Hepatic stellate cell (primary cell): ENCODE measurements around the gene TMEM40.
A peak's percentile ranks its signal among the peaks of the same experiment; 100 is the strongest.
"Not testable (repeated sequence)": the region's sequence is repeated elsewhere in the genome, so short reads cannot be mapped to it uniquely, and the experiment has no call there.

Source experiments
- DNase-seq: peaks from one replicate; pipeline ENCODE4 v3.0.0; 2011; ENCODE audit warnings: low spot score

Gene TMEM40, protein sequence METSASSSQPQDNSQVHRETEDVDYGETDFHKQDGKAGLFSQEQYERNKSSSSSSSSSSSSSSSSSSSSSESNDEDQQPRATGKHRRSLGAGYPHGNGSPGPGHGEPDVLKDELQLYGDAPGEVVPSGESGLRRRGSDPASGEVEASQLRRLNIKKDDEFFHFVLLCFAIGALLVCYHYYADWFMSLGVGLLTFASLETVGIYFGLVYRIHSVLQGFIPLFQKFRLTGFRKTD

DNA sequence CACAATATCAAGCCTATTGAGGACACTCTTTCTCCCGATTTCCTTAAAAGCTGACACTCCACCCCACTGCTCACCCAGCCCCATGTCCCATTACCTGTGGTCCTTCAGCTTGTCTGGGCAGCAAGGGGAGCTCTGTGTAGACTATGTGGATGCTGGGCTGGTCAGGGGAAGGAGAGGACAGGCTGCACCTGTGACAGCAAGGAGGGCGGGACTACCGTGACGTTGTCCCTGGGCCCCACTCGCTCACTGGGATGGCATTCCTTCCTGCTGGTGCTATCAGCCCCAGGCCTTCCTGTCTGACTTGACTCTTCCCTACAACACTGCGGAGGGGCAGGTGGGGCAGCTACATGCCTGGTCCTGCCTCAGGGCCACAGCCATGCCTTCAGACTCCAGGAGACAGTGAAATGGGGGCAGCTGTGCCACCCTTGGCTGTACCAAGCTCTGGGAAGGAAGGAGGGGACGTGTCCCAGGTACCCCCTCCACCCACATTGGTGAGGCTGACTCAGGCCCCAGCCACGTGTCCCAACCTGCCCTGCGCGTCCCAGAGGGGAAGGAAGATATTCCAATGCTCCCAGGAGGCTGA, at the start of gene TMEM40:
TMEM40 (minus strand) TSS at position 163 of the 583 bp plus-strand sequence. CDS start 9,427 bp downstream, outside the sequence.
- DNase-seq: no peak

DNA sequence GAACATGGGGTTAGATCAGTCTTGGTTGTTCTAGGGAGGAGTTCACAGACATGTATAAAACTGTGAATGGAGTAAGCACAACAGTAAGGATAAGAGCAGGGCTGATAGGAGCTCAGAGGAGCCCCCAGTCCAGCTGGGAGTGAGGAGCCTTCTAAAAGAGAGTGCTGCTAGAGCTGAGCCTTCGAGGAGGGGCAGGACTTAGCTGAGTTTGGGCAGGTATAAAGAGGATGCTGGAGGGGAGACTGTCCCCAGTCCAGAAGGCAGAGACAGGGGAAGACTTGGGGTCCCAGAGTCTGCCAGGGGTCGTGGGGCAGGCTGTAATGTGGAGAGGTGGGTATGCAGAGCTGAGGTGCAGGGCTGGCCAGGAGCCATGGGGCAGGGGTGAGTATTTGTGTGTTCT, 49.5 kb upstream of the TMEM40 start:
- no peak for DNase-seq

DNA sequence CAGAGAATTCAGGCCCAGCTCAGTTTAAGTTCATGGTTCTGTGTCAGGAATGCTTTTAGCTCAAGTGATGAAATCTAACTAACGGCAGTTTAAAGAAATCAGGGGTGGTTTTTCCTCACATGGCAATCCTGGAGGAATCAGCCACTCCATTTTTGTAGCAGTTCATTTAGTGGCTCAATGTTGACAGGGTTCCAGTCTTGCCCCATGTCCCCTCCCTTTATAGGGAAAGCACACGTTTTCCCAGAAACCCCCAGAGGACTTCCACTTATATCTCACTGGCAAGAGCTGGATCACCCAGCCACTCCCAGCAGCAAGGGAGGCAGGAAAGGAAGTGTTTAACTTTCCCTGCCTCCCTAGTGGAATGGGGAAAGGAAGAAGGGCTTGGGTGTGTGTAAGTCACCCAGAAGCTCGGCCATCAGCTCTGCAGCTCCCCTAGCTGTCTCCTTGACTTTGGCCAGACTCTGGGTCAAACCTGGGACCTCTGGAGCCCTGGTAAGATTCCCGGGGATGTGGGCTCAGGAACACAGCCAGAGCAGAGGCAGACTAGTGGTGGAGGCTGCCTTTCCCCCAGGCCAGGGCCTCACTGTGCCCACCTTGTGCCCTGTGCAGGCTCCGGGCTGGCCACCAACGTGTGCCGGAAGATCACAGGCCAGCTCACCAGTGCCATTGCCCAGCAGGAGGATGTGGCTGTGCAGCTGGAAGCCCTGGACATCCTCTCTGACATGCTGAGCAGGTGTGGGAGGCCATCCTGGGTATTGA, 48.7 kb upstream of the TMEM40 start:
- DNase-seq: no peak

DNA sequence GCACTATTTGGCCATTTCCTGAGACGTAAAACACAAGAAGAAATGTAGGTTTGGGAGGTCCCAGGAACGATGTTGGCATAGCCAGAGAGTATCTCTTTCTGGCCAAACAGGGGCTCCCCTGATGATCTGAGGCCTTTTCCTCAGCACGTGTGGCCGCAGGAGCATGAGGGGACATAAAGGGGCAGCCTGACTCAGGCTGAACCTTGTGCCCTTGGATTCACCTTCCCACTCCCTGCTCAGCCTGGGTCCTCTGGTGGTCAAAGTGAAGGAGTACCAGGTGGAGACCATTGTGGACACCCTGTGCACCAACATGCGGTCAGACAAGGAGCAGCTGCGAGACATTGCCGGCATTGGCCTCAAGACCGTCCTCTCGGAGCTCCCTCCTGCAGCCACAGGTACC, 48.0 kb upstream of the TMEM40 start:
- DNase-seq: no peak

DNA sequence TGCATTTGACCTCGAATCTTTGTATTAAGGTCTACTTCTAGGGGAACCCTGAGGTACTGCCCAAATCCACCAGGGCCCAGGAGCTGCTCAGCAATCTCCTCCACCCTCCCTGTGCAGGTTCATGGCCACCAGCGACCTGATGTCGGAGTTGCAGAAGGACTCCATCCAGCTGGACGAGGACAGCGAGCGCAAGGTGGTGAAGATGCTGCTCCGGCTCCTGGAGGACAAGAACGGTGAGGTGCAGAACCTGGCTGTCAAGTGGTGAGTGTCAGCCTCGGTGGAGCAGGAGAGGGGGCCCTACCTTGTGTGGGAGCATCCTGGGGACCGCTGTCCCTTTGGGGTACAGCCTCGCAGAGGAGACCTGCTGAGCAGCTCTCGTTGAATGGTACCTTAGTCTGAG, 44.3 kb upstream of the TMEM40 start:
- DNase-seq: no peak

DNA sequence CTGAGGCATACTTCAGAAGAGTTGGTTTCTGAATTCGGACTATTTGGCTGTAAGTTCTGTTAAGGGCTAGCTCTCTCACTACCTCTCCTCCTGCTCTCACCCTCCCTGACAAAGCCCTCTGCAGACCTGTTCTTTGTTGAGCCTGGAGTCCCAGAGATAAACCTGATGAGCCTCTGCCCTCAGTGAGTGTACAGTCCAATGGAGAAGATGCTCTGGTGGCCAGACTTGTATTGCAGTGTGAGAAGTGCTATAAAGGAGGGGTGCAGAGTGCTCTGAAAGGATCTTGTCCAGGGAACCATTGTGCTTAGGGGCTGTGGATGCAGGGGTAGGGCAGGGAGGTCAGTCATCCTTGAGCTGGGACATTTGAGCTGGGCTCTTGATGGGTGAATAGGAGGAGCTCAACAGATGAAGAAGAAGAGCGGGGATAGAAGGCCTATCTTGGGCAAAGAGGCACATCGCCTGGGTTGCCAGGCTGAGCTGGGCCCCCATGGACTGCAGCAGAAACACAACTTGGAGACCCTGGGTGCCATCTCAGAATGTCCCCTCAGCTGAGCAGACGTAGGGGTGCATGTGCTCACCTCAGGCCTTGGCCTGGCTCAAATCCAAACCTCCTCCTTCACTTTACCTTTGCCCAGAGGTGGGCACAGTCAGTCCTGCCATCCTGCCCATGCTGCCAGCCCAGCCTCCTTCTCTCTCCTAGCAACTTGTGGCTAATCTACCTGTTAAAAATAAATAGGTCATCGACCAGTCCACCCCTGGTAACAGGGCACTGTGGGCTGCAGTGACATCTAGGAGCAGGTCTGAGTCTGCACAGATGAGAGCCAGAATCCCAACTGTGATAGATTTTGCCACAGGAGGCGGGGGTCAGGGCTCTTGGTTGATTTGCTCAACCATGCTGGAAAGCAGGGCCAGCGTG, 40.7 kb upstream of the TMEM40 start:
- DNase-seq: no peak

DNA sequence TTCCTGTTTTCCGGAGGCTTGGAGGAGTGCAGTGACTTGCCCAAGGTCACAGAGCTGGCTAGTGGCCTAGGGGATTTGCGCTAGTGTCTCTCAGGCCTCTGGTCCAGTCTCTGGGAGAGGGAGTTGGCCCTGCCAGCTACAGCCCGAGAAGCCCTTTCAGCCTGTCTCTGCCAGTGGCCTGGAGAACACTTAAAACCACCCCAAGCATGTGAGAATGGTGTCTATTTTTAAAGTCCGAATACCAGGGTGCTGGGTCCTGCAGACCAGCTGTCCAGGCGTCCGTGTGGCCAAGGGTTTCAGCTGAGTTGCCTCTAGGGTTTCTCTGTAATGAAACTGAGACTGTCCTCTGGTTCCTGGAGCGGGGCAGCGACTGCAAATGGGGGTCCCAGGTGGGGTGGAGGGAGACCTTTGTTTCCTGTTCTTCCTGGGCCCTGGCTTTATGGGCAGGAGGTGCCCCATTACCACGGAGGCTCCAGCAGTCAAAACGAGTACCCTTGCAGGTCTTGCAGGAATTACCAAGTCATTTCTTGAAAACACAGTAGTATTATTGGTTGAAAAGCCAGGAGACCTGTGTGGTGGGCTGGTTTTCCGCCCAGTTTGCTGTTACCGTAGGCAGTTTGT, 39.6 kb upstream of the TMEM40 start:
- no peak for DNase-seq

DNA sequence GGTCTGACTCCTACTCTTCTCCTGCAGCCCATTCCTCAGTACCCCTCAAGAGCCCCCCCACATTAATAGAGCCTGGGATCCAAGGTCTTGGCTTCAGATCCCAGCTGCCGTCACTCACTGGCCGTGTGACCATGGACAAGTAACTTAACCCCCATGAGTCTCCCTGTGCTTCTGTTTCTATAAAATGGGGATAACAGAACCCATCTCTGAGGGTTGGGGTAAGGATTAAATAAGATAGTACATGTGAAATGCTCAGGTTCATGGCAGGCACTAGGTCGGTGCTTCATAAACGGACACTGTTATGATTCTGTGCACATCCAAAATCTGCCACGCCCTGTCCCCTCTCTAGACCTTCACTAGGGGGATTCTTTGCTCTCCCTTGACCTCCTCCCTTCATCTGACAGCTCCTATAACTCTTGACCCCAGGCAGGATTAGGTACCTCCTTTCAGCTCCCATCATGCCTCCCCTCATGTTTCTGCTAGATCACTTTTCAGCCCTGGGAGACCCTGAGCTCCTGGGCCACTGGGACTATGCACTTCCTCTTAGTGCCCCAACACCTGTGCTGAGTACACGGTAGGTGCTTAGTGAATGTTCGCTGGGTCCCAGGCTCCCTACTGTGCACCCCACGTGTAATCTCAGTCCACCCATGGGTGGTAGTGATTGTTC, 39.0 kb upstream of the TMEM40 start:
- DNase-seq: no peak

DNA sequence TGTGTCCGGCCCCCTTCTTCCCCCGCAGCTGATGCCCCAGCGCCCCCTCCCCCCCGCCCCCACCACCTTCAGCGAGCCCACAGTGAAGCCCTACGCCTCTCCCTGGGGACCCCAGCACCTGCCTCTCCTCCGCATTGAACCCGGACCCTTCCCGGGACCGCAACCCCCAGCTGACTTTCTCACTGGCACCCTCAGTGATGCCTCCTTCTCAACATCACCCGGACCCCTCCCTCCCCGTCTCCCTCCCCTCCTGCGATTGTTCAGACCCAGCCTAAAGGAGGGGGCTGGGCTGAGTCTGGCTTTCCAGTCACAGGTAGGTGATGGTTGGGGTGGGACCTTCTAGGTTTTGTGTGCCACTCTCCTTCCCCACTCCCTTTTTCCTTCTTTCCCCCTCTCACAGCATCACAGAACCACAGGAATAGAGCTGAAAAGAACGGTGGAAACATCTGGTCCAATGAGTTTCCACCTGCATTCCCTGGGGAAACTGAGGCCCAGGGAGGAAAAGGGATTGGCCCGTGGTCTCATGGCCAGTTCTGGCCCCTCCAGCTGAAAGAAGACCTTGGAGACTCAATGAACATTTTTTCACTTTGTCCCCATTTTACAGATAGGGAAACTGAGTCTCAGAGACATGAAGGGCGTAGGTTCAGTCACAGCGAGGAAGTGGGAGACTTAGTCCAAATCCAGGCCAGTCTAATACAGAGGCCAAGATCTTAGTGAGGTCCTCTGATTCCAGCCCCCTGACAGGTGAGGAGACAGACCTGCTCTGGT, 38.2 kb upstream of the TMEM40 start:
- no peak for DNase-seq

DNA sequence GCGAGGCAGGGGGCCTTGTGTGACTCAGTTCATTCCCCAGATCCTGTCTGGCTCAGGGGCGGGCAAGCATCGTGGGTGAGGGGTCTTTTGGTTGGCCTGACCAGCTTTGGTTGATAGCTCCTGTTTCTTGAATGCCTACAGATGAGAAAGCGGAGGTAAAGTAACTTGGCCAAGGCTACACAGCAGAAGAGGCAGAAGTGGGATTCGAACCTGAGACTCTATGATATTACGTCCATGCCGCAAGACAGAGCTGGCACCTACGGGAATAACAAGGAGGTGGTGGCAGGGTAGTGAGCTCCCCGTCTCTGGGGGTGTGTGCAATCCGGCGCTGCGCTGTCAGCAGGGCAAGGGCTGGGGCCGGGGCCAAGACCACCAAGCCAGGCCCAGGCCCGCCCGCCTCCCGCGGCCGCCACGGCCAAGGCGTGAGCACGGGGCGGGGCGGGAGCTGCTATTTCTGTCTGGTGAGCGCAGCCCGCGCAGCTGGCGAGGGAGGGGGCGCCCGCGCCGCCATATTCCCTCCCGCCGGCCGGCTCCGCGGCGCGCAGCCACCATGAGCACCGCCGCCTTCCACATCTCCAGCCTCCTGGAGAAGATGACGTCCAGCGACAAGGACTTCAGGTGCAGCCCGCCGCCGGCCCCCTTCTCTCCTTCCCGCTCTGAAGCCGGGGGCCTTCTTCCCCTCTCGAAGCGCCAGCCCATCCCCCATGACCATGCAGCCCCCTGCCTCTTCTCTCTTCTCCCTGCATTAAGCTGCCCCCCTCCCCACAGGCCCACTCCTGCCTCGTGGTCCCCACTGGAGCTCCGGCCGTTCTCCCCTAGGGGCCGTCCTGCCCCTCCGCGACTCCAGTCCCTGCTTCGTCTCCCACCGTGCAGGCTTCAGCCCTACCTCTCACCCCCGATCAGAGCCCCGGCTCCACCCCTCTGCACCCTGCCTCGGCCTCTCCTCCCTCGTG, 37.4 kb upstream of the TMEM40 start, which contains the start of gene CAND2:
CAND2 (plus strand) TSS at position 510 of the 953 bp plus-strand sequence; CDS start at position 551, 41 bp downstream.
- peak; percentile 40 for DNase-seq

DNA sequence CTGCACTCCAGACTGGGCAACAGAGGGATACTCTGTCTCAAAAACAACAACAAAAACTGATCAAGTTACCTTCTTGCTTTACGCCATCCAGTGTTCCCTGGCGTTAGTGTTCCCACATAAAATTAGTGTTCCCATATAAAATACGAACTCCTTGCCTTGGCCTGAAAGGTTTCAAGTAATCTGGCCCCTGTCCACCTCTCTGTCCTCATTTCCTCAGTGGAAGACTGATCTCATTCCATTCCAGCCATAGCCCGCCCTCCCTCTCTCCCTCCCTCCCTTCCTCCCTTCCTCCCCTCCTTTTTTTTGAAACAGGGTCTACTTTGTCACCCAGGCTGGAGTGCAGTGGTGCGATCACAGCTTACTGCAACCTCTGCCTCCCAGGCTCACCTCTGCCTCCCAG, 34.6 kb upstream of the TMEM40 start:
- no peak for DNase-seq

DNA sequence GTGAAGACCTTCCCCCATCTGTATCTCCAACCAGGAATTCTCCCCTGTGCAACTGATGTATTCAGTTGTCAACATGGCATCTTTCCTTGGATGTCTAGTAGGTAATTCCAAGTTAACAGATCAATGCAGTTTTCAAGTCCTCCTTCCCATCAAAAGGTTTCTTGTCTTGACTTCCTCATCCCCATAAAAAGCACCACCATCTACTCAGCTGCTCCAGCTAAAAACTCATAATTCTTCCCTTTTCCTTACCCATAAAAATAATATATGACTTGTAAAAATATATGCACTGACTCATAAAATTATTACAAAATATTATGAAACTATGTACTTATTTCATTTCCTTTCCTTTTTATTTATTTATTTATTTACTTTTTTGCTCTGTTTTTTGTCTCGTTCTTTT, 32.4 kb upstream of the TMEM40 start:
- DNase-seq: no peak

DNA sequence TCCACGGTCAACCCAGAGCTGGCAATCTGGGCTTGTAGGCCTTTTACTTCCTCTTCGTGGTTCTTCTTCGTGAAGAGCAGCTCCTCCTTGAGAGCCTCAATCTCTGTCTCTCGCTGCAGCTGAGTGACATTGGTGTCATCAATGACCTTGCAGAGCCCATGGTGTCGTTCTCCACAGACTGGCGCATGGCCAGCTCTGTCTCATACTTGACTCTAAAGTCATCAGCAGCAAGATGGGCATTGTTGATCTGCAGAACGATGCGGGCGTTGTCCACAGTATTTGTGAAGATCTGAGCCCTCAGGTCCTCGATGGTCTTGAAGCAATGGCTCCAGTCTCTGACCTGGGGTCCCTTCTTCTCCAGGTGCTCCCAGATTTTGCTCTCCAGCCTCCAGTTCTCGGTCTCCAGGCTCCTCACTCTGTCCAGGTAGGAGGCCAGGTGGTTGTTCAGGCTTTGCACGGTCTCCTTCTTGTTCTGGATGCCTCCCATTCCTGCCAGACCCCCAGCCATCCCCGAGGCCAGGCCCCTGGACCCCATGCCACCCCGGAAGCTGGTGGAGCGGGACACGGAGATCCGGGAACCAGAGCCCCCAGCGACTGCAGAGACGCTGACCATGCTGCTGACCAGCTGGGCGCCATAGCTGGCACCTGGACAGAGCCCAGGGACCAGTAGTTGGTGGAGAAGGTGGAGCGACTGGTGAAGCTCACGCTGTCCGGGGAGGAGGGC, 29.1 kb upstream of the TMEM40 start:
- DNase-seq: not testable (repeated sequence)

DNA sequence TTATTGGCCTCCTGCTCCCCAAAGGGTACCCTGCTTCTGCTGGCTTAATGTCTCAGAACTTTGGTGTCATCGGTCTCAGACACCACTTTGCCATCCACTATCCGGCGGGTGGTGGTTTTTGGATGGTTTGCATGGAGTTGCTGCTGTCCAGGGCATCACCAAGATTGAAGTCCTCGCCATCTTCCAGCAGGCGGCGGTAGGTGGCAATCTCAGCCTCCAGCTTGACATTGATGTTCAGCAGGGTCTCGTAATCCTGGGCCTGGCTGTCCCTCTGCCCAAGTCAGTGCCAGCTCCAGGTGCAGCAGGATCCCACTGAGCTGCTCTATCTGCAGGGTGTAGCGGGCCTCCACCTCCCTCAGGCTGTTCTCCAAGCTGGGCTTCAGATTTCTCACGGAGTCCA, 28.3 kb upstream of the TMEM40 start:
- DNase-seq: not testable (repeated sequence)

DNA sequence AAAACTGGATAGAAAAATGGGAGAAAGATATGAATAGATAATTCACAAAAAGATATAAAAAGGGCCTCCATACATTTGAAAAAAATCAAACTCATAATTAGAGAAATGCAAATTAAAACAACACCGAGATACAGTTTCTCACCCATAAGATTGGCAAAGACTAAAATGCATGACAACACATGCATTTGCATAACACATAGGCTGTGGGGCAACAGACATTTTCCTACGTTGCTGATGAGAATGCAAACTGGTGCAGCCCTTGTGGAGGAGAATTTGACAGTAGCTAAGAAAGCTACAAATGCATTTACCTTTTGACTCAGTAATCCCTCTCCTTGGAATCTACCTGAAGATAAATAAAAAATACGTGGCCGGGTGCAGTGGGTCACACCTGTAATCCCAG, 26.0 kb upstream of the TMEM40 start:
- no peak for DNase-seq

DNA sequence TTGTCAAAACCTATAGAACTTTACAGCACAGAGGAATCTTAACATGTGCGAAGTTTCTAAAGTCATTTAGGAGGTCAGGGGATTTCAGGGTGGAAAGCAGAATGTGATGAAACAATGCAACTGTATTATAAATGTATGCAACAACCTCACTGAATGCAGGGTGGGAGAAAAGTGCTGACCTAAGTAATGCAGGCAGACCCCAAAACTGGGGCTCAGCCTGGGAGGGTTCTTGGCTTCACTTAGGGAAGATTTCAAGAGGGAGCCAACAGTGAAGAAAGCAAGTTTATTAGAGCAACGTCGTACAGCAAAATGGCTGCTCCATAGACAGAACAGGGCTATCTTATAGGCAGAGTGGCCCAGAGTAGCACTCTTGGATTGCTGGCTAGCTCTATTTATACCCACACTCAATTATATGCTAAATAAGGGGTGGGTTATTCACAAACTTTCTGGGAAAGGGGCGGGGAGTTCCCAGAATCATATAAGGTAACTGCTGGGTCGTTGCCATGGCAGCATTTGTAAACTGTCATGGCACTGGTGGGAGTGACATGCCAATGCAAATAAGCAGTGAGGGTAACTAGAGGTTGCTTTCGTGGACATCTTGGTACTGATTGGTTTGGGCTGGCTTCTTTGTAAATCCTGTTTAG, 23.2 kb upstream of the TMEM40 start:
- no peak for DNase-seq

DNA sequence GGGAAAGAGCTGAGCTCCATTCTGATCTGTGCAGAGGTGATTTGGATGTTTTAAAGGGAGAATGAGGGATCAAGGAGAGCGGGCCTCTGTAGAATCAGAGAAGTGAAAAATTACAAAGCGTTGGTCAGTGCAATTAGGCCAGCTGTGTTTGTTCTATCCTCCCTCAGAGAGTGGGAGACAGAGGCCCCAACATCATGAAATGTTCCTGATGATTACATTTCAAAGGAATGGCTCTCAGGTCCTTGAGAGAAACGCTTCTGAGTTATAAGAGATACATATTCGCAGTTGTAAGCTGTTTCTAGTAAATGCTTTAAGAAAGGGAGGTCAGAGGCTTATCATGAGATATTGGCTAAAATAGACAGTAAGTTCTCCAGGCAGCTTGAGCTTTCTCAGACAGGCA, 21.7 kb upstream of the TMEM40 start:
- DNase-seq: no peak

DNA sequence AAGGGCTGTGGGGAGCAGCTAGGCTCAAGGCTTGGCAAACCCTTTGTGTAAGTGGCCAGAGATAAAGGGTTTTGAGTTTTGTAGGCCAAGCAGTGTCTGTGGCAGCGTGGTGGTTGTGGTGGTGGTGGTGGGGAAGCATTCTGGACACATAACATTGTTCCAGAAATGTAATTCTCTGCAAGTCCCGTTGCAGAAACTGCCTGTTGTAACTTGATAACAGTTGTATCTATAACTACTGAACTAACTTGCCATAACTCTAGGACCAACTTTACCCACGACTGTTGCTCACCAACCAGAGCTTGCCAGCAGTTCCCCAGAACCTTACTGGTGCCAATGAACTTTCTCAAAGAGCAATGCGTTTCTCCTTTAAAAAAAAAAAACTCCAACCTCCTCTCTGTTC, 18.1 kb upstream of the TMEM40 start:
- no peak for DNase-seq
